ENCODE data around the gene HAUS6.
"Not testable (repeated sequence)": the region's sequence is repeated elsewhere in the genome, so short reads cannot be mapped to it uniquely, and the experiment has no call there.

The HAUS6 gene

GRCh38 chr9:19102631-19103345, at the start of gene HAUS6:
Gene HAUS6, minus strand, starts transcription at chr9:19102904. Its CDS starts 253 bp downstream, at chr9:19102651.
- DNase-seq (ENCODE audit: low spot score) (peak; percentile 90), FAIRE-seq (no peak)

- not testable (repeated sequence) for DNase-seq (ENCODE audit: low spot score); FAIRE-seq
Measured at GRCh38 chr9:19152160-19152498, 49.4 kb upstream of the HAUS6 start.

GRCh38 chr9:19151425-19152159, 48.9 kb upstream of the HAUS6 start:
- FAIRE-seq (no peak), DNase-seq (ENCODE audit: low spot score) (no peak)

- no peak for DNase-seq (ENCODE audit: low spot score)
- FAIRE-seq = no peak
Measured at GRCh38 chr9:19149230-19149629, 46.5 kb upstream of the HAUS6 start.

GRCh38 chr9:19148187-19148586, 45.5 kb upstream of the HAUS6 start:
- DNase-seq (ENCODE audit: low spot score) (no peak), FAIRE-seq (no peak)

- FAIRE-seq = no peak
Measured at GRCh38 chr9:19146441-19147024, 43.8 kb upstream of the HAUS6 start.

GRCh38 chr9:19145881-19146280, 43.2 kb upstream of the HAUS6 start:
- DNase-seq (ENCODE audit: low spot score) = no peak
- FAIRE-seq = no peak

More at GRCh38 chr9:19146441-19147024, 43.8 kb upstream of the HAUS6 start:
- no peak for DNase-seq (ENCODE audit: low spot score)

- no peak for DNase-seq (ENCODE audit: low spot score)
- FAIRE-seq = no peak
Measured at GRCh38 chr9:19140259-19140658, 37.6 kb upstream of the HAUS6 start.

GRCh38 chr9:19138084-19138483, 35.4 kb upstream of the HAUS6 start:
- no peak for FAIRE-seq
- no peak for DNase-seq (ENCODE audit: low spot score)

- DNase-seq (ENCODE audit: low spot score) (no peak), FAIRE-seq (no peak)
Measured at GRCh38 chr9:19137282-19137681, 34.6 kb upstream of the HAUS6 start.

GRCh38 chr9:19136129-19136528, 33.4 kb upstream of the HAUS6 start:
- FAIRE-seq = no peak
- DNase-seq (ENCODE audit: low spot score) = no peak

GRCh38 chr9:19133549-19134345, 31.0 kb upstream of the HAUS6 start:
- DNase-seq (ENCODE audit: low spot score) (no peak), FAIRE-seq (no peak)

- FAIRE-seq = no peak
Measured at GRCh38 chr9:19130436-19130835, 27.7 kb upstream of the HAUS6 start.

GRCh38 chr9:19127871-19128500, 25.3 kb upstream of the HAUS6 start:
- no peak for FAIRE-seq
- DNase-seq (ENCODE audit: low spot score) = no peak

More at GRCh38 chr9:19130436-19130835, 27.7 kb upstream of the HAUS6 start:
- no peak for DNase-seq (ENCODE audit: low spot score)

- DNase-seq (ENCODE audit: low spot score) = no peak
- no peak for FAIRE-seq
Measured at GRCh38 chr9:19124430-19124793, 21.7 kb upstream of the HAUS6 start.

GRCh38 chr9:19122490-19123042, 19.9 kb upstream of the HAUS6 start:
- DNase-seq (ENCODE audit: low spot score) (no peak), FAIRE-seq (no peak)

- no peak for DNase-seq (ENCODE audit: low spot score)
- no peak for FAIRE-seq
Measured at GRCh38 chr9:19120877-19121276, 18.2 kb upstream of the HAUS6 start.

GRCh38 chr9:19119801-19120440, 17.2 kb upstream of the HAUS6 start:
- no peak for FAIRE-seq
- no peak for DNase-seq (ENCODE audit: low spot score)

GRCh38 chr9:19119246-19119645, 16.5 kb upstream of the HAUS6 start:
- DNase-seq (ENCODE audit: low spot score) (no peak), FAIRE-seq (no peak)

GRCh38 chr9:19117039-19117716, 14.5 kb upstream of the HAUS6 start:
- FAIRE-seq = no peak
- DNase-seq (ENCODE audit: low spot score) = no peak
